IMR-90 (cell line): ENCODE measurements around the gene CDK15. TPM values are rescaled to one million over a fixed set of nuclear protein-coding genes. Genes with fewer than 3 reads are reported as not detected.

Experiments
- ATAC-seq: fragments of 200-7000 bp; cut with Tn5 transposase; 2 replicates; pipeline ENCODE4 v1.9.1; 2020; ENCODE audit warnings: low read depth, mild to moderate bottlenecking, moderate library complexity
- BruUV-seq: library from RNA; stranded (reverse); fragments of 400-500 nt; replicated peaks from 2 replicates; lab custom pipeline; 2021; lab: Mats Ljungman, UMichigan
- CTCF ChIA-PET: fragments of 300-600 bp; formaldehyde crosslinking; extraction: SDS; loops from one replicate; lab custom pipeline; 2021; ENCODE audit warnings: antibody characterized with exemption; lab: Yijun Ruan, JAX
- POLR2A ChIA-PET: fragments of 300-600 bp; sonication (Branson Sonifier 250); formaldehyde crosslinking; loops from one replicate; lab custom pipeline; 2022; ENCODE audit warnings: antibody characterized with exemption; ENCODE audit not compliant: unreplicated experiment; lab: Charles Lee
- DNase-seq: peaks from one replicate; pipeline ENCODE4 v3.0.0; 2013
- H2AFZ ChIP-seq: replicated peaks from 2 replicates; pipeline ENCODE3; 2013; ENCODE audit warnings: low read length, mild to moderate bottlenecking; ENCODE audit not compliant: poor library complexity
- H2AK5ac ChIP-seq: 2 replicates; pipeline ENCODE4 v1.6.1; 2013; ENCODE audit warnings: low read depth, low read length, inconsistent platforms
- H2AK9ac ChIP-seq: replicated peaks from 2 replicates; pipeline ENCODE3; 2013; ENCODE audit warnings: mild to moderate bottlenecking, low read depth, low read length, moderate library complexity; ENCODE audit not compliant: poor library complexity
- H2BK120ac ChIP-seq: 2 replicates; pipeline ENCODE4 v1.6.1; 2013; ENCODE audit warnings: low read depth, low read length, inconsistent platforms
- H2BK15ac ChIP-seq: 3 replicates; pipeline ENCODE4 v1.6.1; 2013; ENCODE audit warnings: low read depth, low read length, inconsistent platforms
- H2BK20ac ChIP-seq: 2 replicates; pipeline ENCODE4 v1.6.1; 2013; ENCODE audit warnings: low read depth, mild to moderate bottlenecking, inconsistent platforms, low read length, moderate library complexity
- H2BK5ac ChIP-seq: 2 replicates; pipeline ENCODE4 v1.6.1; 2013; ENCODE audit warnings: mild to moderate bottlenecking, low read depth, low read length, inconsistent platforms; ENCODE audit not compliant: poor library complexity, severe bottlenecking
- H3K14ac ChIP-seq: replicated peaks from 2 replicates; pipeline ENCODE4 v1.6.1; 2013; ENCODE audit warnings: low read depth, low read length, inconsistent platforms
- H3K18ac ChIP-seq: 2 replicates; pipeline ENCODE4 v1.6.1; 2013; ENCODE audit warnings: low read depth, low read length, control low read depth
- H3K23ac ChIP-seq: 2 replicates; pipeline ENCODE4 v1.6.1; 2013; ENCODE audit warnings: low read depth, low read length, inconsistent platforms
- H3K27ac ChIP-seq: 2 replicates; pipeline ENCODE4 v1.5.1; 2013; ENCODE audit warnings: mild to moderate bottlenecking, control low read depth, low read length; ENCODE audit not compliant: insufficient read depth
- H3K27me3 ChIP-seq: 2 replicates; pipeline ENCODE4 v1.6.1; 2013; ENCODE audit warnings: low read length; ENCODE audit not compliant: control insufficient read depth, insufficient read depth
- H3K36me3 ChIP-seq: 2 replicates; pipeline ENCODE4 v1.6.1; 2013; ENCODE audit warnings: low read length, mixed read lengths; ENCODE audit not compliant: control insufficient read depth, insufficient read depth
- H3K4ac ChIP-seq: 2 replicates; pipeline ENCODE4 v1.6.1; 2013; ENCODE audit warnings: low read depth, low read length, inconsistent platforms
- H3K4me1 ChIP-seq: 2 replicates; pipeline ENCODE4 v1.6.1; 2013; ENCODE audit warnings: low read length, mixed read lengths; ENCODE audit not compliant: control insufficient read depth, insufficient read depth
- H3K4me2 ChIP-seq: 2 replicates; pipeline ENCODE4 v1.6.1; 2013; ENCODE audit warnings: low read depth, mild to moderate bottlenecking, control low read depth, low read length, moderate library complexity
- H3K4me3 ChIP-seq: 2 replicates; pipeline ENCODE4 v1.5.1; 2013; ENCODE audit warnings: low read depth, mild to moderate bottlenecking, control low read depth, low read length, moderate library complexity; ENCODE audit not compliant: insufficient read depth
- H3K56ac ChIP-seq: 2 replicates; pipeline ENCODE4 v1.6.1; 2013; ENCODE audit warnings: low read length, inconsistent platforms; ENCODE audit not compliant: insufficient read depth; ENCODE audit errors: extremely low read depth
- H3K79me1 ChIP-seq, 2 experiments: 2 replicates each; pipeline ENCODE4 v1.6.1; 2013; ENCODE audit warnings: low read length in 2 of 2, inconsistent platforms in 1 of 2, low read depth in 1 of 2
- H3K9ac ChIP-seq: 2 replicates; pipeline ENCODE4 v1.6.1; 2013; ENCODE audit warnings: low read depth, low read length, control low read depth
- H3K9me1 ChIP-seq: 2 replicates; pipeline ENCODE4 v1.6.1; 2013; ENCODE audit warnings: low read length, inconsistent platforms; ENCODE audit not compliant: insufficient read depth
- H3K9me3 ChIP-seq: 2 replicates; pipeline ENCODE4 v1.6.1; 2013; ENCODE audit warnings: low read length; ENCODE audit not compliant: control insufficient read depth, insufficient read depth
- H4K20me1 ChIP-seq: 2 replicates; pipeline ENCODE4 v1.6.1; 2013; ENCODE audit warnings: low read length, inconsistent platforms; ENCODE audit not compliant: insufficient read depth
- H4K5ac ChIP-seq: 2 replicates; pipeline ENCODE4 v1.6.1; 2013; ENCODE audit warnings: mild to moderate bottlenecking, low read depth, low read length, control low read depth
- H4K8ac ChIP-seq, 2 experiments: 2 replicates each; pipeline ENCODE4 v1.6.1; 2013; ENCODE audit warnings: low read depth in 2 of 2, low read length in 2 of 2, control low read depth in 1 of 2, inconsistent platforms in 1 of 2
- H4K91ac ChIP-seq: 2 replicates; pipeline ENCODE4 v1.6.1; 2013; ENCODE audit warnings: low read depth, low read length, inconsistent platforms; ENCODE audit not compliant: insufficient read depth
- BHLHE40 ChIP-seq: fragments of 150-350 bp; IDR thresholded peaks from 2 replicates; pipeline ENCODE4 v1.6.1; 2016; ENCODE audit warnings: mild to moderate bottlenecking, low read depth, low read length
- CEBPB ChIP-seq: IDR thresholded peaks from 2 replicates; pipeline ENCODE4 v1.6.1; 2012; ENCODE audit warnings: low read depth, low read length, improper control_type of control experiment
- CHD1 ChIP-seq: IDR thresholded peaks from 2 replicates; pipeline ENCODE4 v1.6.1; 2012; ENCODE audit warnings: low read depth, low read length, improper control_type of control experiment
- ELK1 ChIP-seq: fragments of 150-350 bp; IDR thresholded peaks from 2 replicates; pipeline ENCODE4 v1.6.1; 2016; ENCODE audit warnings: low read depth, mild to moderate bottlenecking, low read length, moderate library complexity, borderline replicate concordance
- FOS ChIP-seq: fragments of 150-350 bp; IDR thresholded peaks from 2 replicates; pipeline ENCODE4 v1.6.1; 2016; ENCODE audit warnings: low read depth, low read length
- MAFK ChIP-seq: IDR thresholded peaks from 2 replicates; pipeline ENCODE4 v1.6.1; 2012; ENCODE audit warnings: low read depth, low read length, improper control_type of control experiment
- MAZ ChIP-seq: IDR thresholded peaks from 2 replicates; pipeline ENCODE4 v1.6.1; 2012; ENCODE audit warnings: low read depth, mild to moderate bottlenecking, low read length, improper control_type of control experiment, moderate library complexity, borderline replicate concordance
- MXI1 ChIP-seq: IDR thresholded peaks from 2 replicates; pipeline ENCODE4 v1.6.1; 2012; ENCODE audit warnings: low read depth, mild to moderate bottlenecking, low read length, moderate library complexity, borderline replicate concordance
- NFE2L2 ChIP-seq: fragments of 150-350 bp; IDR thresholded peaks from 2 replicates; pipeline ENCODE4 v1.6.1; 2016; ENCODE audit warnings: low read depth, mild to moderate bottlenecking, low read length
- POLR2A ChIP-seq: IDR thresholded peaks from 2 replicates; pipeline ENCODE4 v1.6.1; 2012; ENCODE audit warnings: mild to moderate bottlenecking, low read depth, low read length
- RAD21 ChIP-seq: IDR thresholded peaks from 2 replicates; pipeline ENCODE4 v1.6.1; 2012; ENCODE audit warnings: low read length, improper control_type of control experiment
- RCOR1 ChIP-seq: IDR thresholded peaks from 2 replicates; pipeline ENCODE4 v1.6.1; 2012; ENCODE audit warnings: mild to moderate bottlenecking, low read length, improper control_type of control experiment; ENCODE audit not compliant: insufficient replicate concordance
- RFX5 ChIP-seq: IDR thresholded peaks from 2 replicates; pipeline ENCODE4 v1.8.0; 2012; ENCODE audit warnings: low read depth, mild to moderate bottlenecking, low read length, moderate library complexity
- SMC3 ChIP-seq: fragments of 150-350 bp; IDR thresholded peaks from 2 replicates; pipeline ENCODE4 v1.6.1; 2016; ENCODE audit warnings: low read depth, mild to moderate bottlenecking, antibody characterized with exemption, low read length, moderate library complexity
- USF2 ChIP-seq: fragments of 150-350 bp; IDR thresholded peaks from 2 replicates; pipeline ENCODE4 v1.6.1; 2017; ENCODE audit warnings: mild to moderate bottlenecking, antibody characterized with exemption, low read length, low read depth
- WGBS, 2 experiments: methylation state at CpG; one replicate each; pipeline versions ENCODE4 v1.1.5 to v1.1.7; 2013; ENCODE audit warnings: missing lambda C conversion rate in 2 of 2; ENCODE audit not compliant: insufficient read length in 1 of 2; ENCODE audit errors: extremely low coverage in 2 of 2; 5-methylcytosine and 5-hydroxymethylcytosine counted together
- dilution Hi-C: fragments of 300-500 bp; cut with HindIII; formaldehyde crosslinking; loops from one replicate; pipeline ENCODE4 v1.14.3; 2018; ENCODE audit warnings: low sequenced_read_pairs; ENCODE audit not compliant: unreplicated experiment
- in situ Hi-C: fragments of 300-500 bp; cut with MboI; formaldehyde crosslinking; loops from 3 replicates; pipeline ENCODE4 v1.14.3; 2019; ENCODE audit warnings: low sequenced_read_pairs, inconsistent platforms, mixed read lengths
- intact Hi-C: fragments of 100-400 bp; cut with micrococcal nuclease; formaldehyde crosslinking; loops from 2 replicates; pipeline ENCODE4 v1.10.0; 2022
- polyA plus RNA-seq, 3 experiments: library from polyadenylated mRNA; depleted of rRNA; stranded (reverse); fragments of >200 nt; gene quantifications; 2 replicates each; pipeline ENCODE4 v1.2.3, GENCODE V29; 2012; ENCODE audit warnings: low replicate concordance in 1 of 3
- total RNA-seq: library from RNA; depleted of rRNA; stranded (reverse); fragments of >200 nt; gene quantifications from 2 replicates; pipeline ENCODE4 v1.2.3, GENCODE V29; 2012
- TF ChIP-seq, protein P1 (sequence below): conservative IDR thresholded peaks from 2 replicates; pipeline ENCODE4 v1.5.1; 2012; ENCODE audit warnings: mild to moderate bottlenecking, low read depth, low read length, improper control_type of control experiment

Gene CDK15
- total and polyA plus RNA-seq, 2 of the 4 experiments (the other 2 are of a cell fraction) = 16.1 to 33.0 TPM

GRCh38 chr2:201911372-201911771 is 105.0 kb downstream of the CDK15 start:
- in situ Hi-C loops = no loop called here
- Histone ChIP-seq H4K20me1 (peaks cover 4% of the 10 kb centered on the region; the same call in 1 of the 2 replicates), H4K5ac (no peak overlapping the region; the same call in 1 of the 2 replicates)

More at GRCh38 chr2:201911372-201911771, 105.0 kb downstream of the CDK15 start:
- H3K27ac ChIP-seq = no peak overlapping the region
- H3K9ac ChIP-seq = no peak overlapping the region
- peak overlapping the region; percentile 46 for H4K91ac ChIP-seq
- TF ChIP-seq RCOR1 (no peak), ELK1 (no peak), USF2 (no peak), POLR2A (no peak), FOS (no peak), RAD21 (no peak), MXI1 (no peak), SMC3 (no peak), CHD1 (no peak), MAFK (no peak), BHLHE40 (no peak), CEBPB (no peak), MAZ (no peak), RFX5 (no peak), NFE2L2 (no peak)
- TF ChIP-seq, protein P1, sequence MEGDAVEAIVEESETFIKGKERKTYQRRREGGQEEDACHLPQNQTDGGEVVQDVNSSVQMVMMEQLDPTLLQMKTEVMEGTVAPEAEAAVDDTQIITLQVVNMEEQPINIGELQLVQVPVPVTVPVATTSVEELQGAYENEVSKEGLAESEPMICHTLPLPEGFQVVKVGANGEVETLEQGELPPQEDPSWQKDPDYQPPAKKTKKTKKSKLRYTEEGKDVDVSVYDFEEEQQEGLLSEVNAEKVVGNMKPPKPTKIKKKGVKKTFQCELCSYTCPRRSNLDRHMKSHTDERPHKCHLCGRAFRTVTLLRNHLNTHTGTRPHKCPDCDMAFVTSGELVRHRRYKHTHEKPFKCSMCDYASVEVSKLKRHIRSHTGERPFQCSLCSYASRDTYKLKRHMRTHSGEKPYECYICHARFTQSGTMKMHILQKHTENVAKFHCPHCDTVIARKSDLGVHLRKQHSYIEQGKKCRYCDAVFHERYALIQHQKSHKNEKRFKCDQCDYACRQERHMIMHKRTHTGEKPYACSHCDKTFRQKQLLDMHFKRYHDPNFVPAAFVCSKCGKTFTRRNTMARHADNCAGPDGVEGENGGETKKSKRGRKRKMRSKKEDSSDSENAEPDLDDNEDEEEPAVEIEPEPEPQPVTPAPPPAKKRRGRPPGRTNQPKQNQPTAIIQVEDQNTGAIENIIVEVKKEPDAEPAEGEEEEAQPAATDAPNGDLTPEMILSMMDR = no peak
- H3K14ac ChIP-seq = 0 out of 2 replicates have a peak overlapping the region, but pooled peaks have one; percentile 3
- peaks cover 0 to 4% of the 10 kb centered on the region in 2 experiments; a peak in 1 of 4 replicates for H3K79me1 ChIP-seq
- peak overlapping the region; percentile 19 for H2AK9ac ChIP-seq
- H3K9me3 ChIP-seq = no peaks in the 10 kb centered on the region
- no peak overlapping the region for H3K56ac ChIP-seq
- peaks cover 9% of the 10 kb centered on the region for H3K4me1 ChIP-seq
- peak overlapping the region; percentile 15 for H2AFZ ChIP-seq
- 70% methylated on average over 2 of the region's 4 CpGs; no CpG with 5 or more reads in 1 of the 2 experiments for WGBS, 2 experiments
- no peak overlapping the region for H2BK5ac ChIP-seq
- no peaks in the 10 kb centered on the region for H3K27me3 ChIP-seq
- CTCF ChIA-PET = interaction anchor here (1.0 kb wide), 1 partner anchor 9 kb away, joined by 3 read pairs; no protein-coding TSS in a partner anchor
- H2BK20ac ChIP-seq = peak overlapping the region; percentile 40; the same call in 1 of the 2 replicates
- POLR2A ChIA-PET = no interaction called here
- H2AK5ac ChIP-seq = peak overlapping the region; percentile 52; the same call in 1 of the 2 replicates
- H3K4ac ChIP-seq = peak overlapping the region; percentile 21; the same call in 1 of the 2 replicates
- H2BK120ac ChIP-seq = 0 out of 2 replicates have a peak overlapping the region, but pooled peaks have one; percentile 21
- H2BK15ac ChIP-seq = peak overlapping the region; percentile 63; the same call in 1 of the 3 replicates
- peak overlapping the region; percentile 36 for H3K18ac ChIP-seq
- ATAC-seq (no peak), DNase-seq (no peak)
- peaks cover 10% of the 10 kb centered on the region; the same call in 1 of the 2 replicates for H3K9me1 ChIP-seq
- no peak overlapping the region for H3K4me2 ChIP-seq
- intact Hi-C loops = loop anchor here (2.0 kb wide), 1 partner anchor 113 kb away; no protein-coding TSS in a partner anchor
- no peaks in the 10 kb centered on the region for H3K36me3 ChIP-seq
- H3K23ac ChIP-seq = no peak overlapping the region
- no peak overlapping the region for H3K4me3 ChIP-seq
- BruUV-seq = no TSS peak
- H4K8ac ChIP-seq = no peak overlapping the region
- dilution Hi-C loops = no loop called here
